Measurements from ENCODE around the gene PTPRD.

PTPRD gene

GRCh38 chr9:8491563-8491962 lies 2121.2 kb downstream of the PTPRD start:
- TF ChIP-seq CTCF (IDR thresholded peaks at IDR 0.05; ENCODE audit: low read depth, low read length): no peak
- no peak overlapping the region for H3K4me3 ChIP-seq (ENCODE audit: low read depth, low read length)

- no peak for TF ChIP-seq CTCF (IDR thresholded peaks at IDR 0.05; ENCODE audit: low read depth, low read length)
- H3K4me3 ChIP-seq (ENCODE audit: low read depth, low read length): no peak overlapping the region
Observed at GRCh38 chr9:8489835-8490234, 2123.0 kb downstream of the PTPRD start.

GRCh38 chr9:8486095-8486494 lies 2126.7 kb downstream of the PTPRD start:
- no peak for TF ChIP-seq CTCF (IDR thresholded peaks at IDR 0.05; ENCODE audit: low read depth, low read length)
- H3K4me3 ChIP-seq (ENCODE audit: low read depth, low read length): no peak overlapping the region

GRCh38 chr9:8484597-8485191 lies 2128.1 kb downstream of the PTPRD start:
- H3K4me3 ChIP-seq (ENCODE audit: low read depth, low read length): no peak overlapping the region
- TF ChIP-seq CTCF (IDR thresholded peaks at IDR 0.05; ENCODE audit: low read depth, low read length): no peak

- no peak for TF ChIP-seq CTCF (IDR thresholded peaks at IDR 0.05; ENCODE audit: low read depth, low read length)
- H3K4me3 ChIP-seq (ENCODE audit: low read depth, low read length): no peak overlapping the region
Observed at GRCh38 chr9:8477450-8477849, 2135.4 kb downstream of the PTPRD start.

- no peak for TF ChIP-seq CTCF (IDR thresholded peaks at IDR 0.05; ENCODE audit: low read depth, low read length)
- no peak overlapping the region for H3K4me3 ChIP-seq (ENCODE audit: low read depth, low read length)
Observed at GRCh38 chr9:8474937-8475336, 2137.9 kb downstream of the PTPRD start.

GRCh38 chr9:8473244-8474020 lies 2139.4 kb downstream of the PTPRD start:
- no peak for TF ChIP-seq CTCF (IDR thresholded peaks at IDR 0.05; ENCODE audit: low read depth, low read length)
- H3K4me3 ChIP-seq (ENCODE audit: low read depth, low read length): no peak overlapping the region
